ENCODE measurements around the gene BPGM. TPM values are rescaled to one million over a fixed set of nuclear protein-coding genes. Genes with fewer than 3 reads are reported as not detected.

Gene BPGM
- polyA plus RNA-seq, 1 of the 3 experiments (the other 2 are of a cell fraction) = 12.4 TPM

DNA sequence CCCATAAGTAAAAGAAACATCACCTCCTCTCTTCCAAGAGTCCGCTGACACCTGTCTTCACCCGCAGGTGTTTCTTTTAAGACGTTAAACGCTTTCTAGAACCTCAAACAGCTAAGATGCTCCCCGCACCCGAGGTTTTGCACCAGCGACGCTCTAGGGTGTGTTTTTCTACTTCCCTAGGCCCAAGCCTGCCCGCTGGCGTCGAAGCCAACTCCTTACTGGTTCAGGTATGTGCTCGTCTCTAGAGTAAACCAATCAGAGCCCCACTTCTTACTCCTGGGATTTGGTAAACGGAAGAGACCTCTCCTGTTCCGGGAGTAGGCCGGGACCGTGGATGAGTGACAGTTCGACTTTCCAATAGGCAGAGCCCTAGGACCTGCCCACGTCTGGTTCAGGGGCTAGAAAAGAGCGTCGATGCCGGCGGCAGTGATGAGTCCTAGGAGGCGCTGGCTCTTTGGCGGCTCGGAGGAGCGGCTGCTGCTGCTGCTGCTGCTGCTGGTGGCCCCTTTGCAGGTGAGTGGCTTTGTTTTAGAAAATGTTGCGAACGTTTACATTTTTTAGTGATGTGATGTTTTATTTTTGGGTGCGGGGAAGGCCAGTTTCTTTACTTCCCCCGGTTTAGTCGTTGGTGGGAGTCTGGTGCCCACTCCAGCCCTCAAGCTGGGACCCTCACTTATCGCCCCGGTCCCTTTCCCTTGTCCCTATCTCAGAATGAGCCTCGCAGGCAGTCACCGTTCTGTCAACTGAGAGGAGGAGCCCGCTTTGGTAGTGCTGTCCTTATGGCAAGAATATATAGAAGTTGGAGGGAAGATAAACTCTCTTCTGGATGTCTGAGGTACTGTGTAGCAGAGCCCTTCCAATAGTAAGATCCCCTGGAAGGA, at the start of gene BPGM (continued):
- no peak for TF ChIP-seq MEF2A (IDR thresholded peaks at IDR 0.05; ENCODE audit: borderline replicate concordance, low read depth)
- TF ChIP-seq RAD21 (IDR thresholded peaks at IDR 0.05; ENCODE audit: low read length) = peak; percentile 10; the same call in 1 of the 2 replicates
- TF ChIP-seq GATA2 (CRISPR knock-in tag; IDR thresholded peaks at IDR 0.05) = no peak
- TF ChIP-seq FOXM1 (IDR thresholded peaks at IDR 0.05; ENCODE audit: low read depth) = no peak
- TF ChIP-seq ZBTB33 (IDR thresholded peaks at IDR 0.05; ENCODE audit: borderline replicate concordance, low read depth) = no peak; the same call in 1 of the 2 replicates
- TF ChIP-seq REST (IDR thresholded peaks at IDR 0.05; ENCODE audit: low read depth, low read length) = 0 out of 2 replicates have a peak, but pooled peaks have one; percentile 31

- H3K4me1 ChIP-seq (ENCODE audit: control insufficient read depth in 1 of 2, insufficient read depth in 2 of 2, low read depth in 1 of 2, low read length in 1 of 2) = no peaks in the 10 kb centered on the region; a peak in 2 of 4 replicates
- no peaks in the 10 kb centered on the region for H3K36me3 ChIP-seq (replicated peaks in 1 of 2; ENCODE audit: control insufficient read depth in 1 of 2, insufficient read depth in 2 of 2, low read length in 1 of 2)
- no peak overlapping the region for H3K27ac ChIP-seq (ENCODE audit: low read depth in 2 of 2, low read length in 1 of 2)
- H2AFZ ChIP-seq (ENCODE audit: low read depth) = no peak overlapping the region
- CTCF ChIA-PET = interaction anchor here (0.5 to 5.9 kb wide), 6 partner anchors 9 to 1022 kb away, joined by 3 to 45 read pairs (median 7); no protein-coding TSS in a partner anchor
- no peaks in the 10 kb centered on the region for H3K9me2 ChIP-seq
- peaks cover 7% of the 10 kb centered on the region; the same call in 1 of the 2 replicates for H3K9me3 ChIP-seq
- no peak overlapping the region for H3K4me2 ChIP-seq
- POLR2A ChIA-PET = interaction anchor here (0.7 kb wide), 1 partner anchor 21 kb away, joined by 4 read pairs; no protein-coding TSS in a partner anchor
- H4K20me1 ChIP-seq (ENCODE audit: insufficient read depth) = no peaks in the 10 kb centered on the region
- no peak for DNase-seq
- no peaks in the 10 kb centered on the region for H3F3A ChIP-seq (replicated peaks; ENCODE audit: insufficient read depth)
- 28% methylated on average over 6 of the region's 6 CpGs for WGBS (ENCODE audit: low lambda C conversion rate)
- H3K9ac ChIP-seq = no peak overlapping the region
- no peaks in the 10 kb centered on the region for H3K79me2 ChIP-seq (ENCODE audit: insufficient read depth)
- no peak overlapping the region for H3K4me3 ChIP-seq (ENCODE audit: low read depth in 2 of 2, low read length in 1 of 2)
- H3K27me3 ChIP-seq (ENCODE audit: insufficient read depth) = no peaks in the 10 kb centered on the region
- TF ChIP-seq ZBTB33 (IDR thresholded peaks at IDR 0.05; ENCODE audit: borderline replicate concordance, low read depth) = no peak
- TF ChIP-seq, protein P1, sequence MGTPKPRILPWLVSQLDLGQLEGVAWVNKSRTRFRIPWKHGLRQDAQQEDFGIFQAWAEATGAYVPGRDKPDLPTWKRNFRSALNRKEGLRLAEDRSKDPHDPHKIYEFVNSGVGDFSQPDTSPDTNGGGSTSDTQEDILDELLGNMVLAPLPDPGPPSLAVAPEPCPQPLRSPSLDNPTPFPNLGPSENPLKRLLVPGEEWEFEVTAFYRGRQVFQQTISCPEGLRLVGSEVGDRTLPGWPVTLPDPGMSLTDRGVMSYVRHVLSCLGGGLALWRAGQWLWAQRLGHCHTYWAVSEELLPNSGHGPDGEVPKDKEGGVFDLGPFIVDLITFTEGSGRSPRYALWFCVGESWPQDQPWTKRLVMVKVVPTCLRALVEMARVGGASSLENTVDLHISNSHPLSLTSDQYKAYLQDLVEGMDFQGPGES (IDR thresholded peaks at IDR 0.05; ENCODE audit: low read depth, low read length) = no peak
- TF ChIP-seq, protein P2, sequence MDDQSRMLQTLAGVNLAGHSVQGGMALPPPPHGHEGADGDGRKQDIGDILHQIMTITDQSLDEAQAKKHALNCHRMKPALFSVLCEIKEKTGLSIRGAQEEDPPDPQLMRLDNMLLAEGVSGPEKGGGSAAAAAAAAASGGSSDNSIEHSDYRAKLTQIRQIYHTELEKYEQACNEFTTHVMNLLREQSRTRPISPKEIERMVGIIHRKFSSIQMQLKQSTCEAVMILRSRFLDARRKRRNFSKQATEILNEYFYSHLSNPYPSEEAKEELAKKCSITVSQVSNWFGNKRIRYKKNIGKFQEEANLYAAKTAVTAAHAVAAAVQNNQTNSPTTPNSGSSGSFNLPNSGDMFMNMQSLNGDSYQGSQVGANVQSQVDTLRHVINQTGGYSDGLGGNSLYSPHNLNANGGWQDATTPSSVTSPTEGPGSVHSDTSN (IDR thresholded peaks at IDR 0.05) = no peak
- no peak for TF ChIP-seq EP300 (IDR thresholded peaks at IDR 0.05; ENCODE audit: borderline replicate concordance in 1 of 2, low read depth in 1 of 2, low read length in 1 of 2)
- no peak for TF ChIP-seq EZH2phosphoT487 (IDR thresholded peaks at IDR 0.05; ENCODE audit: borderline replicate concordance, low read depth)
- no peak for TF ChIP-seq SMC3 (IDR thresholded peaks at IDR 0.05; ENCODE audit: low read depth, low read length)
- no peak for TF ChIP-seq TEAD4 (IDR thresholded peaks at IDR 0.05; ENCODE audit: borderline replicate concordance, insufficient read depth)
- no peak for TF ChIP-seq GABPA (IDR thresholded peaks at IDR 0.05; ENCODE audit: low read depth)
- no peak for TF ChIP-seq USF2 (IDR thresholded peaks at IDR 0.05; ENCODE audit: borderline replicate concordance, low read depth, low read length)
- no peak for TF ChIP-seq NFIC (IDR thresholded peaks at IDR 0.05; ENCODE audit: borderline replicate concordance)
- TF ChIP-seq ELF1 (IDR thresholded peaks at IDR 0.05) = no peak
- no peak for TF ChIP-seq FOXJ3 (CRISPR knock-in tag; IDR thresholded peaks at IDR 0.05)
Observed at GRCh38 chr7:134599371-134599770, 47.3 kb upstream of the BPGM start.

Data from SK-N-SH (cell line).